Stomach (tissue), 4 donors: ENCODE measurements around the gene SESN1.

ENCODE experiments used
- CTCF ChIP-seq, 7 experiments: fragments of 450-650 bp in 4 of 7; fragments of 200-600 bp in 3 of 7; sonication (generic) in 3 of 7; IDR thresholded peaks; one replicate each; pipeline ENCODE4 v1.5.1; 2016 to 2019; ENCODE audit warnings: antibody characterized with exemption in 7 of 7, control low read depth in 2 of 7, mild to moderate bottlenecking in 1 of 7
- POLR2A ChIP-seq, 4 donors: fragments of 450-650 bp; IDR thresholded peaks; one replicate each; pipeline ENCODE4 v1.6.1; 2016; ENCODE audit warnings: antibody characterized with exemption in 4 of 4, control low read depth in 2 of 4, mild to moderate bottlenecking in 1 of 4, moderate library complexity in 1 of 4
- POLR2AphosphoS5 ChIP-seq, 3 donors: sonication (generic); formaldehyde crosslinking; IDR thresholded peaks; one replicate each; pipeline ENCODE4 v1.6.1; 2016; ENCODE audit warnings: antibody characterized with exemption in 3 of 3

GRCh38 chr6:108996208-108996607 lies 98.4 kb downstream of the SESN1 start:
- no peak for TF ChIP-seq POLR2A (IDR thresholded peaks at IDR 0.05)
- TF ChIP-seq CTCF (IDR thresholded peaks at IDR 0.05): no peak
- TF ChIP-seq POLR2AphosphoS5 (IDR thresholded peaks at IDR 0.05): no peak
